C4-2B (cell line): Measurements from ENCODE around the gene ZNF705A.
"Not testable (repeated sequence)": the region's sequence is repeated elsewhere in the genome, so short reads cannot be mapped to it uniquely, and the experiment has no call there.

Experiments
- ZFX ChIP-seq: fragments of 450-650 bp; IDR thresholded peaks from 2 replicates; pipeline ENCODE4 v1.6.1; 2017
- TF ChIP-seq, protein P1 (sequence below): fragments of 450-650 bp; conservative IDR thresholded peaks from 2 replicates; pipeline ENCODE4 v1.5.1; 2017; ENCODE audit warnings: mild to moderate bottlenecking

DNA sequence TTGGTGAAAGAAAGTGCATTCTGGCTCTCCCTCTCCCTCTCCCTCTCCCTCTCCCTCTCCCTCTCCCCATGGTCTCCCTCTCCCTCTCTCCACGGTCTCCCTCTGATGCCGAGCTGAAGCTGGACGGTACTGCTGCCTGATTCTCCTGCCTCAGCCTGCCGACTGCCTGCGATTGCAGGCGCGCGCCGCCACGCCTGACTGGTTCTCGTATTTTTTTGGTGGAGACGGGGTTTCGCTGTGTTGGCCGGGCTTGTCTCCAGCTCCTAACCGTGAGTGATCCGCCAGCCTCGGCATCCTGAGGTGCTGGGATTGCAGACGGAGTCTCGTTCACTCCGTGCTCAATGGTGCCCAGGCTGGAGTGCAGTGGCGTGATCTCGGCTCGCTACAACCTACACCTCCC lies 26.5 kb downstream of the ZNF705A start:
- TF ChIP-seq, protein P1, sequence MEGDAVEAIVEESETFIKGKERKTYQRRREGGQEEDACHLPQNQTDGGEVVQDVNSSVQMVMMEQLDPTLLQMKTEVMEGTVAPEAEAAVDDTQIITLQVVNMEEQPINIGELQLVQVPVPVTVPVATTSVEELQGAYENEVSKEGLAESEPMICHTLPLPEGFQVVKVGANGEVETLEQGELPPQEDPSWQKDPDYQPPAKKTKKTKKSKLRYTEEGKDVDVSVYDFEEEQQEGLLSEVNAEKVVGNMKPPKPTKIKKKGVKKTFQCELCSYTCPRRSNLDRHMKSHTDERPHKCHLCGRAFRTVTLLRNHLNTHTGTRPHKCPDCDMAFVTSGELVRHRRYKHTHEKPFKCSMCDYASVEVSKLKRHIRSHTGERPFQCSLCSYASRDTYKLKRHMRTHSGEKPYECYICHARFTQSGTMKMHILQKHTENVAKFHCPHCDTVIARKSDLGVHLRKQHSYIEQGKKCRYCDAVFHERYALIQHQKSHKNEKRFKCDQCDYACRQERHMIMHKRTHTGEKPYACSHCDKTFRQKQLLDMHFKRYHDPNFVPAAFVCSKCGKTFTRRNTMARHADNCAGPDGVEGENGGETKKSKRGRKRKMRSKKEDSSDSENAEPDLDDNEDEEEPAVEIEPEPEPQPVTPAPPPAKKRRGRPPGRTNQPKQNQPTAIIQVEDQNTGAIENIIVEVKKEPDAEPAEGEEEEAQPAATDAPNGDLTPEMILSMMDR, result not testable (repeated sequence)
- not testable (repeated sequence) for TF ChIP-seq ZFX
